ENCODE measurements around the gene MDM4.
"Not testable (repeated sequence)": the region's sequence is repeated elsewhere in the genome, so short reads cannot be mapped to it uniquely, and the experiment has no call there.

Gene MDM4

GRCh38 chr1:204520834-204521709 lies 4.9 kb downstream of the MDM4 start:
- Histone ChIP-seq H2AFZ (ENCODE audit: low read depth, low read length) (no peak overlapping the region), H3K79me2 (ENCODE audit: insufficient read depth, low read length) (peaks cover 90% of the 10 kb centered on the region), H3K9ac (ENCODE audit: low read depth, low read length) (peak overlapping the region; percentile 49), H4K20me1 (ENCODE audit: insufficient read depth, low read length) (peaks cover 24% of the 10 kb centered on the region; the same call in 1 of the 2 replicates), H3K27me3 (ENCODE audit: insufficient read depth, low read length, poor library complexity) (no peaks in the 10 kb centered on the region), H3K36me3 (ENCODE audit: insufficient read depth, low read length) (peaks cover 53% of the 10 kb centered on the region), H3K9me3 (ENCODE audit: insufficient read depth, low read length, severe bottlenecking) (peaks cover 4% of the 10 kb centered on the region), H3K4me1 (ENCODE audit: insufficient read depth, low read length) (peaks cover 69% of the 10 kb centered on the region), H3K27ac (ENCODE audit: low read length) (peak overlapping the region; percentile 95), H3K4me3 (ENCODE audit: low read depth in 1 of 2, low read length in 2 of 2) (peak overlapping the region in 1 of 2 experiments; percentile 38; a peak in 2 of 4 replicates), H3K4me2 (ENCODE audit: insufficient read depth, low read length) (peak overlapping the region; percentile 60)
- DNase-seq (peak; percentile 90), ATAC-seq (ENCODE audit: insufficient read depth, low read depth) (peak; percentile 91)
- no peak for TF ChIP-seq EZH2 (IDR thresholded peaks at IDR 0.05; ENCODE audit: borderline replicate concordance, low read depth, low read length, severe bottlenecking)

DNA sequence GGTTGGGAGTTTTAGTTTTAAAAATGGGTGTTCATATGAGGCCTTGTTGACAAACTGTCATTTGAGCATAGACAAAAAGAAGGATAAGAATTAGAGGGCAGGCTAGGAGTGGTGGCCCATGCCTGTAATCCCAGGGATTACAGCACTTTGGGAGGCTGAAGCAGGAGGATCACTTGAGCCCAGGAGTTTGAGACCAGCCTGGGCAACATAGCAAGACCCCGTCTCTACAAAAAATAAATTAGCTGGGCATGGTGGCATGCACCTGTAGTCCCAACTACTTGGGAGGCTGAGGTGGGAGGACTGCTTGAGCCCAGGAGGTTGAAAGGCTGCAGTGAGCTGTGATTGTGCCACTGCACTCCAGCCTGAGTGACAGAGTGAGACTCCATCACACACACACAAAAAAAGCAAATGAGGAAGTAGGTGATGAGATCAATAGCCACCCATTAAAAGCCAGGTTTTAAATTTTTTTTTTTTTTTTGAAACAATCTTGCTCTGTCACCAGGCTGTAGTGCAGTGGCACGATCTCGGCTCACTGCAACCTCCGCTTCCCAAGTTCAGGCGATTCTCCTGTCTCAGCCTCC lies 5.8 kb downstream of the MDM4 start:
- not testable (repeated sequence) for DNase-seq; H2AFZ ChIP-seq (ENCODE audit: low read depth, low read length); H3K9me3 ChIP-seq (ENCODE audit: insufficient read depth, low read length, severe bottlenecking); H3K27me3 ChIP-seq (ENCODE audit: insufficient read depth, low read length, poor library complexity); ATAC-seq (ENCODE audit: insufficient read depth, low read depth)
- Histone ChIP-seq H3K36me3 (ENCODE audit: insufficient read depth, low read length) (peaks cover 62% of the 10 kb centered on the region), H3K79me2 (ENCODE audit: insufficient read depth, low read length) (peaks cover 89% of the 10 kb centered on the region), H3K4me3 (ENCODE audit: low read depth in 1 of 2, low read length in 2 of 2) (peak overlapping the region in 1 of 2 experiments; percentile 38; a peak in 2 of 4 replicates), H3K4me1 (ENCODE audit: insufficient read depth, low read length) (peaks cover 66% of the 10 kb centered on the region), H3K27ac (ENCODE audit: low read length) (peak overlapping the region; percentile 93), H3K9ac (ENCODE audit: low read depth, low read length) (peak overlapping the region; percentile 49), H4K20me1 (ENCODE audit: insufficient read depth, low read length) (peaks cover 24% of the 10 kb centered on the region; the same call in 1 of the 2 replicates), H3K4me2 (ENCODE audit: insufficient read depth, low read length) (peak overlapping the region; percentile 60; the same call in 1 of the 2 replicates)

DNA sequence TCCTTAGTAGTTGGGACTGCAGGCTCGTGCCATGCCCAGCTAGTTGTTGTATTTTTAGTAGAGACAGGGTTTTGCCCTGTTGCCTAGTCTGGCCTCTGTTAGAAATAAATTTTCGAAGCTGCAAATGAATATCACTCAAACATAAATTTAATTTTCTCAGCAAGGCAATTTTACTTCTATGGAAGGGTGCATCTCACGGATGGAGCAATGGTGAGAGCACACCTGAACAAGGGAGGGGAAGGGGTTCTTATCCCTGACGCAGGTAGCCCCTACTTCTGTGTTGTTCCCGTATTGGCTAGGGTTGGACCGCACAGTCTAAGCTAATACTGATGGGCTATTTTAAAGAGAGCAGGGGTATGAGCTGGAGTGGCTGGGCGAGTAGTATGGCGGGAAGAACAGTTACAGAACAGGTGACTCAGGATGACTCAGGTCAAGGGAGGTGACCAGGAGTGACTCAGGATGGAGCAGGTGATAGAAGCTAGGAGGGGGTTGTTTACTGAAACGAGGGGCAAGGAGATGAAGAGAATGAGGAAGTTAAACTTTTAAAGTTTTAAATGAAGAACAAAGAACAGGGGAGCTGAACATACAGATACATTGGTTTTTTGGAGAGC lies 7.5 kb downstream of the MDM4 start:
- Histone ChIP-seq H3K4me1 (ENCODE audit: insufficient read depth, low read length) (peaks cover 49% of the 10 kb centered on the region), H3K4me2 (ENCODE audit: insufficient read depth, low read length) (no peak overlapping the region), H3K27ac (ENCODE audit: low read length) (peak overlapping the region; percentile 34), H2AFZ (ENCODE audit: low read depth, low read length) (no peak overlapping the region), H3K4me3 (ENCODE audit: low read depth in 1 of 2, low read length in 2 of 2) (no peak overlapping the region), H4K20me1 (ENCODE audit: insufficient read depth, low read length) (peaks cover 22% of the 10 kb centered on the region), H3K9ac (ENCODE audit: low read depth, low read length) (no peak overlapping the region), H3K36me3 (ENCODE audit: insufficient read depth, low read length) (peaks cover 62% of the 10 kb centered on the region), H3K9me3 (ENCODE audit: insufficient read depth, low read length, severe bottlenecking) (peaks cover 4% of the 10 kb centered on the region), H3K27me3 (ENCODE audit: insufficient read depth, low read length, poor library complexity) (no peaks in the 10 kb centered on the region), H3K79me2 (ENCODE audit: insufficient read depth, low read length) (peaks cover 83% of the 10 kb centered on the region)
- DNase-seq (no peak), ATAC-seq (ENCODE audit: insufficient read depth, low read depth) (no peak)
- TF ChIP-seq, protein P1, sequence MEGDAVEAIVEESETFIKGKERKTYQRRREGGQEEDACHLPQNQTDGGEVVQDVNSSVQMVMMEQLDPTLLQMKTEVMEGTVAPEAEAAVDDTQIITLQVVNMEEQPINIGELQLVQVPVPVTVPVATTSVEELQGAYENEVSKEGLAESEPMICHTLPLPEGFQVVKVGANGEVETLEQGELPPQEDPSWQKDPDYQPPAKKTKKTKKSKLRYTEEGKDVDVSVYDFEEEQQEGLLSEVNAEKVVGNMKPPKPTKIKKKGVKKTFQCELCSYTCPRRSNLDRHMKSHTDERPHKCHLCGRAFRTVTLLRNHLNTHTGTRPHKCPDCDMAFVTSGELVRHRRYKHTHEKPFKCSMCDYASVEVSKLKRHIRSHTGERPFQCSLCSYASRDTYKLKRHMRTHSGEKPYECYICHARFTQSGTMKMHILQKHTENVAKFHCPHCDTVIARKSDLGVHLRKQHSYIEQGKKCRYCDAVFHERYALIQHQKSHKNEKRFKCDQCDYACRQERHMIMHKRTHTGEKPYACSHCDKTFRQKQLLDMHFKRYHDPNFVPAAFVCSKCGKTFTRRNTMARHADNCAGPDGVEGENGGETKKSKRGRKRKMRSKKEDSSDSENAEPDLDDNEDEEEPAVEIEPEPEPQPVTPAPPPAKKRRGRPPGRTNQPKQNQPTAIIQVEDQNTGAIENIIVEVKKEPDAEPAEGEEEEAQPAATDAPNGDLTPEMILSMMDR (IDR thresholded peaks at IDR 0.05; ENCODE audit: borderline replicate concordance, extremely low read depth, low read length, poor library complexity, severe bottlenecking), result no peak
- TF ChIP-seq EZH2 (IDR thresholded peaks at IDR 0.05; ENCODE audit: borderline replicate concordance, low read depth, low read length, severe bottlenecking), result no peak

GRCh38 chr1:204524986-204525385 lies 8.8 kb downstream of the MDM4 start:
- ATAC-seq (ENCODE audit: insufficient read depth, low read depth), result no peak
- DNase-seq, result no peak
- Histone ChIP-seq H3K27me3 (ENCODE audit: insufficient read depth, low read length, poor library complexity) (no peaks in the 10 kb centered on the region), H3K4me1 (ENCODE audit: insufficient read depth, low read length) (peaks cover 36% of the 10 kb centered on the region), H3K36me3 (ENCODE audit: insufficient read depth, low read length) (peaks cover 70% of the 10 kb centered on the region), H3K79me2 (ENCODE audit: insufficient read depth, low read length) (peaks cover 82% of the 10 kb centered on the region), H3K4me3 (ENCODE audit: low read depth in 1 of 2, low read length in 2 of 2) (no peak overlapping the region), H3K27ac (ENCODE audit: low read length) (peak overlapping the region; percentile 57; the same call in 1 of the 2 replicates), H2AFZ (ENCODE audit: low read depth, low read length) (no peak overlapping the region), H3K9ac (ENCODE audit: low read depth, low read length) (no peak overlapping the region), H4K20me1 (ENCODE audit: insufficient read depth, low read length) (peaks cover 30% of the 10 kb centered on the region), H3K4me2 (ENCODE audit: insufficient read depth, low read length) (no peak overlapping the region), H3K9me3 (ENCODE audit: insufficient read depth, low read length, severe bottlenecking) (peaks cover 4% of the 10 kb centered on the region)
- no peak for TF ChIP-seq EZH2 (IDR thresholded peaks at IDR 0.05; ENCODE audit: borderline replicate concordance, low read depth, low read length, severe bottlenecking)
- TF ChIP-seq, protein P1 (IDR thresholded peaks at IDR 0.05; ENCODE audit: borderline replicate concordance, extremely low read depth, low read length, poor library complexity, severe bottlenecking), result no peak
